Tibial nerve (tissue), 3 donors: ENCODE results near the gene SYNE3.

Source experiments
- POLR2A ChIP-seq, 2 donors: fragments of 450-650 bp; IDR thresholded peaks; one replicate each; pipeline ENCODE4 v1.6.1; 2017; ENCODE audit warnings: antibody characterized with exemption in 2 of 2, mild to moderate bottlenecking in 2 of 2, moderate library complexity in 2 of 2
- TF ChIP-seq, protein P1 (sequence below), 5 experiments: fragments of 200-600 bp in 3 of 5; fragments of 450-650 bp in 2 of 5; sonication (generic) in 3 of 5; IDR thresholded peaks; one replicate each; pipeline ENCODE4 v1.5.1; 2016 to 2019; ENCODE audit warnings: antibody characterized with exemption in 5 of 5, mild to moderate bottlenecking in 3 of 5, moderate library complexity in 2 of 5

- TF ChIP-seq, protein P1, sequence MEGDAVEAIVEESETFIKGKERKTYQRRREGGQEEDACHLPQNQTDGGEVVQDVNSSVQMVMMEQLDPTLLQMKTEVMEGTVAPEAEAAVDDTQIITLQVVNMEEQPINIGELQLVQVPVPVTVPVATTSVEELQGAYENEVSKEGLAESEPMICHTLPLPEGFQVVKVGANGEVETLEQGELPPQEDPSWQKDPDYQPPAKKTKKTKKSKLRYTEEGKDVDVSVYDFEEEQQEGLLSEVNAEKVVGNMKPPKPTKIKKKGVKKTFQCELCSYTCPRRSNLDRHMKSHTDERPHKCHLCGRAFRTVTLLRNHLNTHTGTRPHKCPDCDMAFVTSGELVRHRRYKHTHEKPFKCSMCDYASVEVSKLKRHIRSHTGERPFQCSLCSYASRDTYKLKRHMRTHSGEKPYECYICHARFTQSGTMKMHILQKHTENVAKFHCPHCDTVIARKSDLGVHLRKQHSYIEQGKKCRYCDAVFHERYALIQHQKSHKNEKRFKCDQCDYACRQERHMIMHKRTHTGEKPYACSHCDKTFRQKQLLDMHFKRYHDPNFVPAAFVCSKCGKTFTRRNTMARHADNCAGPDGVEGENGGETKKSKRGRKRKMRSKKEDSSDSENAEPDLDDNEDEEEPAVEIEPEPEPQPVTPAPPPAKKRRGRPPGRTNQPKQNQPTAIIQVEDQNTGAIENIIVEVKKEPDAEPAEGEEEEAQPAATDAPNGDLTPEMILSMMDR (IDR thresholded peaks at IDR 0.05): no peak
- no peak for TF ChIP-seq POLR2A (IDR thresholded peaks at IDR 0.05)
Measured at GRCh38 chr14:95543021-95543420, 26.6 kb upstream of the SYNE3 start.
